GM03348 (cell line): ENCODE data around the gene CARMIL3.
A peak's percentile ranks its signal among the peaks of the same experiment; 100 is the strongest.
"Not testable (repeated sequence)": the region's sequence is repeated elsewhere in the genome, so short reads cannot be mapped to it uniquely, and the experiment has no call there.

Experiments used
- DNase-seq: peaks from one replicate; pipeline ENCODE4 v3.0.0; 2012; ENCODE audit warnings: low spot score

The CARMIL3 gene

DNA sequence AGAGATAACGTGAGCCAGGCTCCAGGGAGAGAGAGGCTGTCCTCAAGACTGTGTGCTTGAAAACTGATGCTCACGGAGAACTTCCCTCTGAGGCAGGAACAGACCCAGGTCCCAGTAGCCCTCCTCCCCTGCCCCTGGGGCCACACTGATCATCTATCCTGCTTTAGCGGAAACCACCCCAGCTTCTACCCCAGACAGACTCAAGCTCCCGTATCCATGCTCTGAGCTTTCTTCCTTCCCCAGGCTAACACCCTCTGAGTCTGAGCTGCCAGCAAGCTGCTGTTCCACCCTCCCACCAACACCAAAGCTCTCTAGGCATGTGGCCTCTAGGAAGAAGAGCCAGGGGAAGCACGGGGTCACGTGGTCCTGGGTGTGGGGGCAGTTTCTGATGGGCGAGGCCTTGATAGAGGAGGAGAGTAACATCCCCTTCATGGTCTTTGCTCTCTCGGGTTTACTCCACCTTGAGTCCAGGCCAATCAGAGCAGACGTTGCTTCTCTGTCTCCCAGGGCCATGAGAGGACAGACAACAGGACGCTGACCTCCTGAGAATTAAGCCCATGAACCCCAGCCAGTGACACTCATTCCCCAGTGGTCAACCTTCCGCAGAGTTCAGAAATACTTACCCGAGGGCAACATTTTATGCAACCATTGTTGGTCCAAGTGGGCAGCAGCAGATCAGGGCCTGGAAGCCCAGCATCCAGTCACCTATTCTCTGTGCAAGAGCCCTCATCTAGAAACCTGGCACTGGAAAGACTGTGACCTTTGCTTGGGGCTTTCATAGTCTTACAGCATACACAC is 43.7 kb downstream of the CARMIL3 start:
- DNase-seq = peak; percentile 85

DNA sequence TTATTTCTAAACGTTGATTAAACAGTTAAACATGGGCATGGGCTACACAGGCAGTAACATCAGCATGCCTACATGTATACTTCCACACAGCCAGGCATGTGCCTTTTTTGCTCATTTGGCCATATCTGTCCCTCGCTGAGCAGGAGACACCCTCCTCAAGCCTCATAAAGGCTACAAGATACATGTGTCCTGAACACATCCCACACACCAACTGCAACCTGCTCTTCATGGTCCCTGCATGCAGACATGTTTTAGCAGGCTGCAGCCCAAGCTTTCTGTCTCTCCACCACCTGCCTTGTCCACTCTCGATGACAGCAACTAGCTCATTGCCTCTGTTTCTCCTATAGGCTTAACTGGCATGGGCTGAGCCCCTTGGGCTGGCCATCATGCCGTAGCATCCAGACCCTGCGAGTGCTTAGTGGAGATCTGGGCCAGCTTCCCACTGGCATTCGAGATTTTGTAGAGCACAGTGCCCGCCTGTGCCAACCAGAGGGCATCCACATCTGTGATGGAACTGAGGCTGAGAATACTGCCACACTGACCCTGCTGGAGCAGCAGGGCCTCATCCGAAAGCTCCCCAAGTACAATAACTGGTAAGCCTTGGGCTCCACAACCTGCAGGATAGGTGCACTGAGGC is 44.9 kb downstream of the CARMIL3 start:
- no peak for DNase-seq

DNA sequence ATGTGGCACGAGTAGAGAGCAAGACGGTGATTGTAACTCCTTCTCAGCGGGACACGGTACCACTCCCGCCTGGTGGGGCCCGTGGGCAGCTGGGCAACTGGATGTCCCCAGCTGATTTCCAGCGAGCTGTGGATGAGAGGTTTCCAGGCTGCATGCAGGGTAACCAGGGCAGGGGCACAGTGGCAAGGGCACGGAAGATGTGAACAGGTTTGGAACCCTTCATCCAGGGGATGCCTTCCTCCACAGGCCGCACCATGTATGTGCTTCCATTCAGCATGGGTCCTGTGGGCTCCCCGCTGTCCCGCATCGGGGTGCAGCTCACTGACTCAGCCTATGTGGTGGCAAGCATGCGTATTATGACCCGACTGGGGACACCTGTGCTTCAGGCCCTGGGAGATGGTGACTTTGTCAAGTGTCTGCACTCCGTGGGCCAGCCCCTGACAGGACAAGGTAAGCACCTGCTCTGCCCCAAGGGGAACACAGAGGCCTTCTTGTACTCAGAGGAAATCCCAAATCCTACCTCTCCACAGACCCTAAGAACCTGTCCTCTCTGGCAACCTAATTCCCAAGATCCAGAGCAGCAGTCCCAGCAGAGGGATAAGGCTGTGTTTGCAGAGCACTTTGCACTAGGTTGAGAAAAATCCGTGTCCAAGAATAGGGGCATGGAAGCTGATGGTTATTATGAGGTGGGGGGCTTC is 46.6 kb downstream of the CARMIL3 start:
- no peak for DNase-seq

DNA sequence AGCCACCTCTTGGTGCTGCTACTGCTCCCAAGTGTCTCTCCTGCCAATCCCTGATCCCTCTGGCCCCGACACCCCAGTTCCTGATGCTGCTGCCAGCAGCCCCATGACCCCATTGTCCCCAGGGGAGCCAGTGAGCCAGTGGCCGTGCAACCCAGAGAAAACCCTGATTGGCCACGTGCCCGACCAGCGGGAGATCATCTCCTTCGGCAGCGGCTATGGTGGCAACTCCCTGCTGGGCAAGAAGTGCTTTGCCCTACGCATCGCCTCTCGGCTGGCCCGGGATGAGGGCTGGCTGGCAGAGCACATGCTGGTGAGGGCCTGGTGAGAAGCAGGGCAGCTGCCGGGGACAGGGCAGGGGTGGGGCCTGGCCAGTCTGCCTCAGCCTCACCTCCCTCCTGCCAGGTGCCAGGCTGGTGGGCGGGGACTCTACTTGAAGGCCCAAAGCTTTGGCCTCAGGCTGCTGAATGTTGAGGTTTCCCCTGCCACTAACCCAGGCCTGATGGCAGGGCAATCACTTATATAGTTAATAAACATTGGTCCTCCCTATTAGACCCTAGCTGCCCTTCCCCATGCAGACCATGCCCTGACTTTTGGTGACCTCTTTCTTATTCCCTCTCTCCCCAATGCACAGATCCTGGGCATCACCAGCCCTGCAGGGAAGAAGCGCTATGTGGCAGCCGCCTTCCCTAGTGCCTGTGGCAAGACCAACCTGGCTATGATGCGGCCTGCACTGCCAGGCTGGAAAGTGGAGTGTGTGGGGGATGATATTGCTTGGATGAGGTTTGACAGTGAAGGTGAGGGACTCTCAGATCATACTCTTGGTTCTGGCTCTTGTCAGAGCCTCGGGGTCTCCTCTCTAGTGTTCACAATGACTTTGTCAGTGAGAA is 47.4 kb downstream of the CARMIL3 start:
- DNase-seq = no peak

DNA sequence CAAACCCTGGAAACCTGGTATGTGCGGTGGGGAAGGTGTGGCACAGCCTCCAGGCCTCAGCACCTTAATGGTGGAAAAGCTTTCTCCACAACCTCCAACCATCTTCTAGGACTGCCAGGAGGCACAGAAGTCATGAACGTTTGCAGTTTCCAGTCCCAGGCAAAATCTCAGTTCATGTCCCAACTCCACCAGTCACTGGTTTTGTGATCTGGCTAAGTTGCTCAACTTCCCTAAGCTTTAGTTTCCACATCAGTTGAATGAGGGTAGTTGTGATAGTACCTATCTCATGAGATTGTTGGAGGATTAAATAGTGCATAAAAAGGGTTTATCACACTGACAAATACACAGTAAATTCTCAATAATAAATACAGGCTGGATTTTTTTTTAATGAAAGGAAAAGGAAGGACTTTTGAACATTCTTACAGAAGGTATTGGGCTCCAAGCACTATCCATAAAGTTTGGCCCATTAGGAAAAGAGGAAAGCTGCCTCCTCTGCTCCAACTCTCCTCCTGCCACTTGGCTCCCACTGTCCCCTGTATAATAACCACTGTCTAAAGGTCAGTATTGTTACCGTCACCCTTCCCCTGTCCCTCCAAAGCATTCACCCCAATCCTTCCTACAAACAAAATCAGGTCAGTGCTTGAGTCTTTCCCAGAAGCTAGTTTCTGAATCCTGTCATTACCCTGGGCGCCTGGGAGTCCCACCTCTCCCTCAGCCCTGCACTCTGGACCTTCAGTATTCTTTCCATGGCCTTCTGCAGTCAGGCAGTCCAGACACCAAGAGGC is 48.6 kb downstream of the CARMIL3 start:
- no peak for DNase-seq

DNA sequence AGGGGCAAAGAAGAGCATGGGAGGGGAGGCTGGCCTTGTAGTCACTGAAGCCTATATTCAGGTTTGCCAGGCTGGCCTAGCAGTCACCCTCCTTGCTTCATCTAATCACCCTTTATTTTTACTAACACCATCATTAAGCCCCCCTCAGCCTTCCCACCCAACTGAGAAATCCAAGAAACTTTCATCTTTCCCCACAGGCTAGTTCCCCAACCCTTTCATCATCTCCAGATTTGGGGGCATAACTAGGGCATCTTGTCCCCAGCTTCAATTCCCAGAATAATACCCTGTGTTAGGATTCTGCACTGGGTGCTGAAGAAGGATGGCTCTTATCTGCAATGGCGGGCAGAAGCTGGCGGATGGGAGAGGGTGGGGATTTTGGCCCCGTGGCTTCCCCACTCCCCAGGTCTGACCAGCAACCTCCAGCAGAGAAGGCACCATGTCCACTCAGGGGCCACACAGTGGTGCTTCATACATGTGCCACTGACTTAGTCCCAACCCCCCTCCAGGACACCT is 49.2 kb downstream of the CARMIL3 start:
- no peak for DNase-seq

DNA sequence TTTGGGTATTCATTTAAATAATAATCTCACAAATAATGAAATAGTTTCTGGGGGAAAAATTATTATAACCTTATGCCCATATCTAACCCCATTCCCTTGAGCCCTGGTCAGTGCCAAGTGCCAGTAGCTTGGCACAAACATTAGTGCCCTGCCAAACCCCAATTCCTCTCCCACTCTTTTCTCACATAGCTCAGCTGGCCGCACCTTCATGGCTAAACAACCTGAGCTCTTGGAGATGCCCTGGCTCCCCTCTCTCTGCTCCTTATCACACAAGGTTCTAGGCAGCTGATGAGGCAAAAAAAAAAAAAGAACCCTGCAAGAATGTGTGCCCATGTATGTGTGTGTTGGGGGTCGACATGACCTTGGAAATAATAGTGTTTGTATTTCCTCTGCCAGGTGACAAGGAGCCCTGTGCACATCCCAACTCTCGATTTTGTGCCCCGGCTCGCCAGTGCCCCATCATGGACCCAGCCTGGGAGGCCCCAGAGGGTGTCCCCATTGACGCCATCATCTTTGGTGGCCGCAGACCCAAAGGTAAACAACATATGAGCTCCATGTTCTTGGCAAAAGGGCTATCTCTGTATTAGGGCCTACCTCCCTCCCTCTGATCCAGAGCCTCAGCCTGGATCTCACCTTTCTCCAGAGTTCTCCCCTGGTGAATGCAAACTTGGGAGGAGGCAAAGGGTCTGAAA is 50.7 kb downstream of the CARMIL3 start:
- no peak for DNase-seq

DNA sequence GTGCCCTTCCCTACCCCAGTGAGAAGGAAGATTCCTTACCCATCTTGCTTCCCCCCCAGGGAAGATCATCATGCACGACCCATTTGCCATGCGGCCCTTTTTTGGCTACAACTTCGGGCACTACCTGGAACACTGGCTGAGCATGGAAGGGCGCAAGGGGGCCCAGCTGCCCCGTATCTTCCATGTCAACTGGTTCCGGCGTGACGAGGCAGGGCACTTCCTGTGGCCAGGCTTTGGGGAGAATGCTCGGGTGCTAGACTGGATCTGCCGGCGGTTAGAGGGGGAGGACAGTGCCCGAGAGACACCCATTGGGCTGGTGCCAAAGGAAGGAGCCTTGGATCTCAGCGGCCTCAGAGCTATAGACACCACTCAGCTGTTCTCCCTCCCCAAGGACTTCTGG is 51.6 kb downstream of the CARMIL3 start:
- DNase-seq = no peak

DNA sequence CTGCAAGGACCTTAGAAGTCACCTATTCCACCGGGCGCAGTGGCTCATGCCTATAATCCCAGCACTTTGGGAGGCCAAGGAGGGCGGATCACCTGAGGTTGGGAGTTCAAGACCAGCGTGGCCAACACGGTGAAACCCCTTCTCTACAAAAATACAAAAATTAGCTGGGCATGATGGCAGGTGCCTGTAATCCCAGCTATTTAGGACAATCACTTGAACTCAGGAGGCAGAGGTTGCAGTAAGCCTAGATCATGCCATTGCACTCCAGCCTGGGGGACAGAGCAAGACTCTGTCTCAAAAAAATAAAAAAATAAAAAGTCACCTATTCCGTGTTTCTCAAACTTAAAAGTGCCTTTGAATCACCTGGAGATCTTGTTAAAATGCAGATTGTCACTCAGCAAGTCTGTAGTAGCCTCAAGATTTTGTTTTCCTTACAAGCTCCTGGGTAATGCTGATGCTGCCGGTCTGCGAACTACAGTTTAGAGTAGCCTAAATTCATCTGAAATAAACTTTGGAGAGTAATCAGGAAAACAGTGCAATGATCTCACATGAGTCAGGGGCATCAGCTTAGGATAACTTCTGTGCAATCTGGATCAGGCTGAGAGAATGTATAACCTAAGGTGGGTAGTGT is 53.9 kb downstream of the CARMIL3 start:
- not testable (repeated sequence) for DNase-seq

DNA sequence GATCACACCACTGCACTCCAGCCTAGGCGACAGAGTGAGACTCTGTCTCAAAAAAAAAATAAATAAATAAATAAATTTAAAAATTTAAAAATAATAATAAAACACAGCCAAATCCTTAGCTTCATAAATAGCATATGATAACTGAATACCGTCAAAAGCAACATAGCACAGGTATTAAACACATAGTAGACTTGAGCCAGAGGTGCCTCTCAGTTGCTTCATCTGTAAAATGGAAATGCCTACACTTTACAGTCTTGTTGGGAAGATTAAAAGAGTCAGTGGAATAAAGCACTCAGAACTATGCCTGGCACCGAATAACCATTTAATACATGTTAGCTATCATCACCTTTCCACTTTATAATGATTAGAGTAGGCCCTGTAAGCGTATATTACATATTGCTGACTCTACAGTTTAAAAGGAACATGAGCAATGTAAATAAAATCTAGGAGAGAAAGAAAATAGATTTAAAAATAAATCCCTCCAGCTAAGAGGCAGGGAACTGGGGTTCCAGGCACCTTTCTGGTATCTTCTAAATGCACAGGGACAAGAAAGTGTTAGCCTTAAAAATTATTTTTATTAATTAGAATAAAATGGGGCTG is 55.0 kb downstream of the CARMIL3 start:
- no peak for DNase-seq

DNA sequence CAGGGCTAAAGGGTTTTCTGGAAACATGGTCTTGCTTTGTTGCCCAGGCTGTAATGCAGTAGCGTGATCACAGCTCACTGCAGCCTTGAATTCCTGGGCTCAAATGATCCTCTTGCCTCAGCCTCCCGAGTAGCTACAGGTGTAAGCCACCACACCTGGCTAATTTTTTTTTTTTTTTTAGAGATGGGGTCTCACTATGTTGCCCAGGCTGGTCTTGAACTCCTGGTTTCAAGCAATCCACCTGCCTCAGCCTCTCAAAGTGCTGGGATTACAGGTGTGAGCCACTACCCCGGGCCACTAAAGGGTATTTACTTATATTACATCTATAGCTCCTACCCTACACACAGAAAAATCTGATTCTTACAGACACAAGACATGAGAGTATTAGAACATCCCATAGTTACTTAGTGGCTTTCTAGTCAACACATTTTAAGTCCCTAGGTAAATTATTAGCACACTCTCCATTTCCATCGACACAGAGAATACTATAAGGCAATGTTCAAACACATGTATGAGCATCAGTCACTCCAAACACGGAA is 56.6 kb downstream of the CARMIL3 start:
- no peak for DNase-seq

DNA sequence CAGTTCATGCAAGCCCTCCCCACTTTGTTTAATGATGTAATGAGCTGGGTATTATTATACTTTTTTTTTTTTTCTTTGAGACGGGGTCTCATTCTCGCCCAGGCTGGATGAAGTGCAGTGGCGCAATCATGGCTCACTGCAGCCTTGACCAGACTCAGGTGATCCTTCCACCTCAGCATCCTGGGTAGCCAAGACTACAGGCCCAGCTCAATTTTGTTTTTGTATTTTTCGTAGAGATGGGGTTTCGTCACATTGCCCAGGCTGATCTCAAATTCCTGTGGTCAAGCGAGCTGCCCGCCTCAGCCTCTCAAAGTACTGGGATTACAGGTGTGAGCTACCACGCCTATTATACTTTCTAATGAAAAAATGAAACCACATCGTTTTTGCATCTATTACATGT is 58.3 kb downstream of the CARMIL3 start:
- no peak for DNase-seq

DNA sequence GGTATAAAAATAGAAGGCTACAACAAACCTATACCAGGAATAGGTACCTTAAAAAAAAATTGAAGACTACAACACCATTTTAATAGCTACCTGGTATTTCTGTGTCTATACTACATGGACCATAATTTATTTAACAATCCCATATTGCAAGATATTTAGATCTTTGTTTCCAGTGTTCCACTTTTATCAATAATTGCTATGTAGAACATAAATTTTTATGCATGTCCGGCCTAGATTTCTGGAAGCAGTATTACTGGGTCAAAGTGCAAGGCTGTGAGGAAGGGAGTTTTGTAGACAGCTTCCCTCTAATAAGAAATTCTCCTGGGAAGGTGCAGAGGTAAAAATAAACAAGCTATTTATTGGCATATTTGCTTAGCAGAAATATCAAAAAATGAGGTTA is 58.7 kb downstream of the CARMIL3 start:
- DNase-seq = no peak

DNA sequence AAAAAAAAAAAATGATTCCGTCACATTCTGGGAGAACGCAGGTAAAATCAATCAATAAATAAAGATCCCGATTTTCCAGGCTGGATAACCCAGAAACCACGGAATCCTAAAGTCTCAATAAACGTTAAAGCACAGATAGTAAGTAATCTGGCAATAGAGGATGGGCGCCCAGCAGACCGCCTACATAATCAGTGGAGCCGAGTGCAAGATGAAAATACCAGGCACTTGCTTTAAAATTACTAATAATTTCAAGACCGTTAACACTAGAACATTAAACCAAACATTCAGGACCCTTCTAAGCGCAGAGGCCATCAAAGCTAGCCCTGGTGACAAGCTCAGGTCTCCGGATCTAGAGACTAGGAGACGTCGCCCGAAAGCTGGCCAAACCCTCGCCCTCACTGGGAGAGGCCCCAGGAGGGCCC is 61.6 kb downstream of the CARMIL3 start:
- no peak for DNase-seq

DNA sequence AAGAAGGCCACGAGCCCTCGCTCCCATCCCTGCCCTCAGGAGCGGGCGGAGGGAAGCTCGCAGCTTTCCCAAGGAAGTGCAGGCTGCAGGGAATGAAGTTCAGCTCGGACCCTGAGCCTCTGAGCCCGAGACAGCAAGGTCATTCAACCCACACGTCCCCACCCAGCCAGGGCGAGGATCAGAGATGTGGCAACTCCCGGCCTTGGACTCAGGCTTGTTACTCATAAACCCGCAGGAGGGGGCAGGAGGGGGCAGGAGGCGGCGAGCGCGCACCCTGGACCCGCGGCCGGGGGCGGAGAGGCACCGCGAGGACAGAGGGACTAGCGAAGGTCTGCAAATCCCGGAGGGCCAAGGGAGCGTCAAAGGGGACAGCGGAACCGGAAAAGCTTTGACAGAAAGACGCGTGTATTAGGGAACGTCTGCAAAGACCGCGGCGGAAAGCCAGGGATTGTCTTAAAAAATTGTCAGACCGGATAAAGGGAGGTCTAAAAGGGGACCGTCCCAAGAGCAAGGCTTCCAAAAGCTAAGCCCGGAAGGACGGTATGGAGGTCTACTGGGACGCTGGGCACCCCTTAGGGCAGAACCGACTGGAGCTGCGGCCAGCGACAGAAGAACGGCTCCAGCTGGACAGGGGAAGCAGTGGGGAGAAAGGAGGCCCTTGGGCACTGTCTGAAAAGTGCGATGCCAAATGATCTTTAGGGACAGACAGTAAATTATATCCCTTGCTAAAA is 62.2 kb downstream of the CARMIL3 start:
- DNase-seq = peak; percentile 86

DNA sequence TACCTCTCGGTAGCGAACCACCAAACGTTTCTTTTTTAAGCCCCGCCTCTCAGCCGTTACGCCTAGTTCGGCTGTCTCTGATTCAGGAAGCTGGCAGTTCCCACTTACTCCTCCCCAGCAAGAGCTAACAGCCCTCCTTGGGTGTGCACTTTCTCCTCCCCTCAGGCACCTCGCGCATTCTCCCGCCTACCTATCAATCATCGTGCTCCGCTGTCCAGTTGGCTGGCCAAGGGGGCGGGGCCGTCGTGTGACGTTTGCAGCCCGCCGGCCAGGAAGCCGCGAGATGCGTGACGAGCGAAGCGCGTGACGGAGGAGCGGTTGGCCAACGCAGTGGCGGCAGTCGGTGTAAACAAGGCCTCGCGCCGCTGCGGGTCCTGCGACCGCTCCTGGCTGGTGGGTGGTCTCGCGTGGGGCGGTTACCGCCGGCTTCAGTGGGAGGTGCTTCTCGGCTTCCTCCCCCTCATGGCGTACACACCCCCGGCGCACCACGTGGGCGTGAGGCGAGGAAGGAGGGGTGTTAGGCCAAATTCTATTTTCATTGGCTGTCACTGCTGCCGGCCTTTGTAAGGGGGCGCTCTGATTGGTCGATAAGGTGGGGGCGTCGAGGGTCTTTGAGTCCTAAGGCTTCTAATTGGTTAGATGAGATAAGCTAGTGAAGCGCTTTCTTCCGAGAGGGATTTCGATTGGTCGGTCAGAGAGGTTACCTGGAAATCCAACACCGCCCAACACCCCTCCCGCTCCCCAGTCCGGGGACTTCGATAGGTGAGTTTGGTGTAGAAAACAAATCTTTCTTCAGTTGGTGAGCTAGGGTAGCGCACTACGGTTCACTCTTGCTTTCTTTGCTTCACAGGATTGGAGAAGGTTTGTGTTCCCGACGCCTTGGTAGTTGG is 63.0 kb downstream of the CARMIL3 start, which contains the start of the genes DCAF11 and NRL:
DCAF11 (plus strand) TSS at position 246 of the 890 bp plus-strand sequence. CDS start 818 bp downstream, outside the sequence.
NRL (minus strand) TSS at position 418 of the 890 bp plus-strand sequence. CDS start 32,101 bp downstream, outside the sequence.
- peak; percentile 97 for DNase-seq
